Raji (cell line): Measurements from ENCODE around the gene CTAGE1.

Experiments
- POLR2A ChIP-seq: IDR thresholded peaks from 2 replicates; pipeline ENCODE4 v1.6.1; 2011; ENCODE audit warnings: low read depth, low read length, control low read depth; ENCODE audit not compliant: insufficient read depth

CTAGE1 gene

DNA sequence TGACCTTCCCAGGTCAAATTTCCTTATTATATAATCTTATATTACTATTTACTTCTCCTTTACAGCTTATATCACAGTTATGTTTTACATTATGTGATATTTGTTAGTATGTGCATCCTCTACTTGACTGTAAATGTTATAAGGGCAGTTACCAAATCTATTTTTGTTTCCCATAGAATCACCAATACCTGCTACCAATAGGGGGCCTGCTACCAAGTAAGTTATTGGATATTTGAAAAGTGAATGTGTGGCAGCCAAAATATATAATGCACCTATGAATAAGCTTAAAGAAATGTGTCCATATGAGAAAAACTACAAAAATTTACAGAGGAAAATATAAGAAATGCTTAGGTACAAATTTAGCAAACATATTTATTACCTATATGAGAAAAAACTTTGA lies 23.9 kb upstream of the CTAGE1 start:
- no peak for TF ChIP-seq POLR2A

DNA sequence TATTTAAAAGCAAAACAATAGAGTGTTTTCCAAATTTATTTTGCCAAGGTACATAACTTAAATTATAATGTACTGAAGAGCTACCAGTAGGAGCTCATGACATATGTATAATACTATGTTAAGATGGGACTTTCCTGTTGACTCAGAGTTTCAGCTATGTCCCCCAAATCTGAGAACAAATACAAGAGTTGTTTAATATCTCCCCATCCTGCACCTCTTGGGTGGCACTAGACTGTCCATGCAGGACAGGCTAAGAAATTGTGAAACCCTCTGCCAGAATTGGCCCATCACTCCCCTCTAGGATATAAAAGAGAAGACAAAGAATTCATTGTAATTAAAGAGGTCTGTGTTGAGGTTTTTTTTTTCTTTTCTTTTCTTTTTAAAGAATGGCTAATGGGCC lies 21.7 kb upstream of the CTAGE1 start:
- no peak for TF ChIP-seq POLR2A

DNA sequence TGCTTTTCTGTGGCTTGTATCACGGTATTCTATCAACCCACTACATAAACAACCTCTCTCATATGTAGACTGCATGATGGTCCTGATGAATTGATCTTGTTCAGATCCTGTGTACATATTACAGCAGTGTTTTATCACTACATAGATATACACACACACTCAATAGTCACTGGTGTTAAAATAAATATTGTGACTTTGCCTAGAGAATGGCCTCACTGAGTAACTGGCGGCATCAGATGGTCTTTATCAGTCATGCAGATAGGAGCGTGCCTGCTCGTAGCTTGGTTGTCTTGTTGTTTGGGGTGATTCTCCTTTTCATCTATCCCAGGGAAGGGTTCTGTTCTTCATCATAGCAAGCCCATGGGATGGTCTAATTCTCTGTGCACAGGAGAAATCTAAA lies 18.4 kb upstream of the CTAGE1 start:
- no peak for TF ChIP-seq POLR2A

DNA sequence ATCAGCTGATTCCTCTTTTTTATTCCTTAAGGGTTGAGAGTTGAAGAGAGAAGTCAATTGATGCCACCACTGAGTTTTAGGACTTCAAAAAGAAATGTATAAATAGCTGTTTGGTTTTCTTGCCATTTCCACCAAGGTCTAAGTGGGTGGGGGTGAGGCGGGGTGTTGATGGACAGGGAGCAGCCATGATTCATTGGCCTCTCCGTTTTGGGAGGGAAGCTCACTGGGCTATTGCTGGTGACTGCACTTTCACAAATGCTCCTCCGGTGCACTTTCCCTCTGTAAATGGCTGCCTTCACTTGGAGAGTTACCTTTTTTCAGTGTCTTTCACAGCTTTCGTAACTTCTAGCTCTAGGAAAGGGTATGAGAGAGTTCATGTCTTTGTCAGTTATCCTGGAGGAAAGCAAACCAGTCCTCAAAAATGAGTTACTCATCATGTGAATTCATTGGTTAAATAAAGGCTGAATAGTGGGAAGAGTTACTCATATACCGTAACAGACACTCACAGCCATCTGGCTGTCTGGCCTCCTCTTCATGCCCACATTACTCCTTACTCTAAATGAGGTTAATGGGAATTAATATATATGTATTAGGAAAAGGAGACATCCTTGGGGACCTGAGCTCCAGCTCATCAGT lies 17.4 kb upstream of the CTAGE1 start:
- no peak for TF ChIP-seq POLR2A

DNA sequence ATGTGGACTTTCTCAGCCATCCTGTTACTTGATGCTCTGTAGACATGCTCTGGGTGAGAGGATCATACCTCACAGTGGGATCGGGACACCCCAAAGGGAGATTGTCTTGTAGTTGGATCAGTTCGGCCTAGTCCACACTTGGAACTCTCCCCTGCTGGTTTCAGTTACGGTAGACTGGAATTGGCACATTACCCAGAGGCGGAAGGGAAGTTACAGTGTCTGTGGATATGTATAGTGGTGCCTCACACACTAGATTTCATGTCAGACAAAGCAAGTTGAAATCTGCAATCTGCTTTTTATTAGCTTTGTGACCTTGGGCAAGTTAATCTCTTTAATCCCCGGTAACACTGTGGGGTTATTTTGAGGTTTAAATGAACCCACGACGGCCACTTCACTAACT lies 16.2 kb upstream of the CTAGE1 start:
- TF ChIP-seq POLR2A, result no peak

GRCh38 chr18:22432657-22433137 lies 15.0 kb upstream of the CTAGE1 start:
- no peak for TF ChIP-seq POLR2A

DNA sequence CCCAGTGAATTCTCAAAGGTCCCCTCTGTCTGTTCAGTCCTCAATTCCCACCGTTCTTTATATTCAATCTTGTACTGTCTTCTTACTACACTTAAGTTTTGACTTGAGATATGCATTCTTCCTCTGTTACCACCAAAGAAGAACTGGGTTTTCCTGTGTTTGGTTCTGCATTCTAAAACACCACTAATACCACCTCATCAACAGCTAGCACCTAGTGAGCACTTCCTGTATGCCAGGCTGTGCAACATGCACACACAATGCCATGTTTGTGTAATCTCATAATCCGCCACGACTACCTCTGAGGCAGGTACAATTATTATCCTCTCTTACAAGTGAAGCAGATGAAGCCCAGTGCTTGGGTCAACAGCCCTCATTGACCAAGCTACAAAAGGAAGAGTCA lies 11.8 kb upstream of the CTAGE1 start:
- no peak for TF ChIP-seq POLR2A

GRCh38 chr18:22428672-22429071 lies 11.0 kb upstream of the CTAGE1 start:
- no peak for TF ChIP-seq POLR2A

DNA sequence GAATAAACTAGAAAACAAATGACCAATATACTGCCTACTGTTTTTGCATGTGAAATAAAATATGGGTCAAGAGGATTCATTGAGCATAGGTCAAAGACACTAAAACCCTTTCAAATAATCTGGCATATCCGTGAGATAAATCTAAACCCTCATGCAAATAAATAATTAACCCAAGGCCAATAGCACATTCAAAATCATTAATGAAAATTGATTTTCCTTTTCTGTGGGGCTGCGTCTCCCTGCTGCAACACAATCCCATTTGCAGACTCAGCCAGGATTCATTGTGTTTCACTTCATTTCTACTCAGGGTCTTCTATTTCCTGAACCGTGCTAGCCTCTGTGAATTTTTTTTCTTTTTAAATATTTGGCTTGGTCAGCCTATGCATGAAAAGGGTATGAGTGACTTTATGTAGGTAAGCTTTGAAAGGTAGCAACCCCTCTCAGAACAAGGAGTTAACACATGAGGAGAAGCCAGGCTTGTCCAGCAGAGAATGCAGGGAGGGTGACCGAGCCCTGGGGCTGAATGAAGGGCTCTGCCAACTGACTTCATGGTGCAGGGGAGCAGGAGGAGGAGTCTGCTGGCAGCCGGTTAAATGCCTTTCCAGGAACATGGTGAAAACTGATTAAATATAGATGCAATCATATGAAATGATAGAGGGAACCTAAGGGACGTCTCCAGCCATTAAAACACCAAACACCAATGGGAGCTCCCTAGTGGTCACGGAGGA lies 10.3 kb upstream of the CTAGE1 start:
- TF ChIP-seq POLR2A, result no peak

DNA sequence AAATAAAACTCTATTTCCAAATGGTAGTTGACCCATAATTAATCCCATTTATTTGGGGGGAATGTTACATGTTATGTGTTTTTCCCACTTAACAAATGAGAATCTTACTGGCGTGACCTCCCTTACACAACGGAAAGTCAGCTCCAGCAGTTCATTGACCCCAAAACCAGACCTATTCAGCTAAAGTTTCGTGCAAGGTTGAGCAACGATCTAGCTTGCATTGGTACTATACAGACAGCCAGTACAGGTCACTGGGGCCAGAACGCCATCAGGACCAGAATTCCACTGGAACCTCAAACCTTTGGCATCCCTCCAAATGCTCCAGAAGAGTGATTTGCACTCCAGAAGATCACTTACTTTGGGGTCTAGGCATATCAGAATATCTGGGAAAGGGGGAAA lies 6.8 kb upstream of the CTAGE1 start:
- no peak for TF ChIP-seq POLR2A

DNA sequence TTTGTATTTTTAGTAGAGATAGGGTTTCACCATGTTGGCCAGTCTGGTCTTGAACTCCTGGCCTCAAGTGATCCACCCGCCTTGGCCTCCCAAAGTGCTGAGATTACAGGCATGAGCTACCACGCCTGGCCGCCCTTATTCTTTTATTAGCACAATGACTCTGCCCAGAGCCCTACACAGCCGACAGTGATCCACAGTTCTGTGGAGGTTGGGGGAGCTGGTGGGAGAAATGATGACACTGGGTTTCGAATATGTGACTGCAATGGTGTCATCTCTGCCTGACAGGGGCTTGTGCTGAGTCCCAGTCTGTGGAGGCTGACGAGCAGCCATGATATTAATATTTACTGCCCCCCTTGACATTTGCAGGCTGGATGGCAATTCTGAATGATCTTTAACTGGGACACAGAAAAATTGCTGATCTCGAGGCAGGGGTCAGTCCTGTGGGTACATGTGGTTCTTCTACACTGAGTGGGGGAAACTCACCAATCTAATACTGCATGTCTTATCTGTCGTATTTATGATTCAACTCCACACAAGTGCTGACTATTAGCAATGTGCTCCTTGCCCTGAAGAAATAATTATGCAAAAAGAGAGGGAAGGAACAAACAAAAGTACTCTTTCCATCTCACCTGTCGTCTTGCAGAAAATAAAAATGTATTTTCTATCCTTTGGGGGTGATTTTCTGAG lies 6.3 kb upstream of the CTAGE1 start:
- no peak for TF ChIP-seq POLR2A

GRCh38 chr18:22422909-22423548 lies 5.3 kb upstream of the CTAGE1 start:
- TF ChIP-seq POLR2A, result no peak

DNA sequence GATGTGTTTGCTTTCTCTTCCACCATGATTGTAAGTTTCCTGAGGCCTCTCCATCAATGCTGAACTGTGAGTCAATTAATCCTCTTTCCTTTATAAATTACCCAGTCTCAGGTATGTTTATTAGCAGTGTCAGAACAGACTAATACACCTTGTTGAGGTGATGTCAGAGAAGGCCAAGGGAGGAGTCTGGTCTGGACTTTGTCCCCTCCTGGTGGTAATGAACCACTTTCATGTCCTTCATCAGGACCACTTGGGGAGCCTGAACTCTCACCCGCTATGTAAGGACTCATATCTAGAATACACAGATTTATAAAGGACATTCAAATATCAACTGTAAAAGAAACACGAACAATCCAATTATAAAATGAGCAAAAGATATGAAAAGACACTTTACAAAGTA lies 2.9 kb upstream of the CTAGE1 start:
- no peak for TF ChIP-seq POLR2A

- TF ChIP-seq POLR2A, result no peak
Observed at GRCh38 chr18:22412176-22412911, 5.4 kb downstream of the CTAGE1 start.

DNA sequence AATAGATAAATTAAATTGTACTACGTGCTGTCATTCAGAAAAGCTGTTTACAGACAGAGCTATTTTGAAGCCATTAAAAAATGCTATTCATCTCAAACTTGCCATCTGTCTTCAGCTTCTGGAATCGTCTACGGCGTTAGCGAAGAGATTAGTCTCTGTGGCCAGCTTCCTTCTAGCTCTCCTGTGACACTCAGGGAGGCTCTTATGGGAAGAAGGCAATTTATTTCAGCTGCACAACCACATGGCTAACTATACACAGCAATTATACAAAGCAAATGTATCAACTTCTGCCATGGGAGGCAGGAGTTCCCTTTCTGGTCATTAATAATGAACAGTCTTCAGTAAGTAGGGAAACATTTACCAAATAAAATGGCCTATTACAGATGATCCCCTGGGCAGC lies 6.3 kb downstream of the CTAGE1 start:
- no peak for TF ChIP-seq POLR2A
